Erythroblast (primary cell): Measurements from ENCODE around the gene ASCC2.

Experiments
- GATA1 ChIP-seq: IDR thresholded peaks from 2 replicates; pipeline ENCODE4 v1.6.1; 2011; ENCODE audit warnings: low read depth, mild to moderate bottlenecking, control low read depth, low read length, moderate library complexity
- POLR2A ChIP-seq: IDR thresholded peaks from 2 replicates; pipeline ENCODE4 v1.6.1; 2011; ENCODE audit warnings: mild to moderate bottlenecking, low read length

DNA sequence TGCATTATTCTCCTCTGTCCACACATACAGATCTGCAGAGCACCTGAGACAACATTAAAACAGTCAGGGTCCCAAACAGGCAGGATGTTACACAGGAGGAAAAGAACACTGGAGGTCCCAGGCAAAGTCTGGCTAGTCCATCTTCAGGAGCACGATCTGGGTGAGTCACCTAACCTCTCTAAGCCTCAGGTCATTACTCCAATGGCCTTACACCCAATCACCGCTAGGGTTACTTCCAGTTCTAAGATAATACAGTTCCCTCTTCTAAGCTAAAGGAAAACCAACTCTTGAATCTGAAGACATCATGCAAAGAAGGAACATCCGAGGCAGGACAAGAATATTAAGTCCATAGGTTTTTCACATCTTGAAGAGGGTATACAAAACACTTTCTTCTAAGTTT, 24.5 kb downstream of the ASCC2 start:
- TF ChIP-seq POLR2A (no peak), GATA1 (no peak)
